HL-60 (cell line): Measurements from ENCODE around the gene ANKRD60.

Experiments used
- DNase-seq, 2 experiments: peaks; one replicate each; pipeline ENCODE4 v3.0.0-alpha.2; 2010 to 2020; ENCODE audit warnings: low read depth in 1 of 2, low spot score in 1 of 2
- H3K27ac ChIP-seq: fragments of 250-450 bp; sonication (Bioruptor Pico); replicated peaks from 2 replicates; pipeline ENCODE4 v1.5.1; 2020; ENCODE audit warnings: mild to moderate bottlenecking, moderate library complexity
- H3K27me3 ChIP-seq: fragments of 250-450 bp; sonication (Bioruptor Pico); 2 replicates; pipeline ENCODE4 v1.5.1; 2021; ENCODE audit warnings: mild to moderate bottlenecking, moderate library complexity; ENCODE audit not compliant: insufficient read depth, poor library complexity, severe bottlenecking
- H3K4me3 ChIP-seq: replicated peaks from 2 replicates; pipeline ENCODE4 v1.5.1; 2011; ENCODE audit warnings: mild to moderate bottlenecking, control low read depth, low read length; ENCODE audit not compliant: insufficient read depth
- CTCF ChIP-seq: IDR thresholded peaks from one replicate; pipeline ENCODE4 v1.5.1; 2011; ENCODE audit warnings: low read length, control low read depth, inconsistent platforms; ENCODE audit not compliant: insufficient read depth
- GABPA ChIP-seq: IDR thresholded peaks from 2 replicates; pipeline ENCODE4 v1.6.1; 2012; ENCODE audit warnings: low read depth
- POLR2AphosphoS5 ChIP-seq: IDR thresholded peaks from 2 replicates; pipeline ENCODE4 v1.6.1; 2012; ENCODE audit warnings: low read depth
- REST ChIP-seq: IDR thresholded peaks from 2 replicates; pipeline ENCODE4 v1.6.1; 2012; ENCODE audit warnings: low read depth; ENCODE audit not compliant: insufficient replicate concordance
- SPI1 ChIP-seq: IDR thresholded peaks from 2 replicates; pipeline ENCODE4 v1.6.1; 2012; ENCODE audit warnings: low read depth, mild to moderate bottlenecking, borderline replicate concordance

ANKRD60 gene

GRCh38 chr20:58179083-58179431, 49.4 kb downstream of the ANKRD60 start:
- no peak for TF ChIP-seq REST
- no peak for TF ChIP-seq SPI1
- no peak for TF ChIP-seq POLR2AphosphoS5
- Histone ChIP-seq H3K27ac (no peak overlapping the region), H3K4me3 (no peak overlapping the region), H3K27me3 (peaks cover 6% of the 10 kb centered on the region)
- no peak for DNase-seq

GRCh38 chr20:58177799-58178198, 50.7 kb downstream of the ANKRD60 start:
- Histone ChIP-seq H3K4me3 (no peak overlapping the region), H3K27ac (no peak overlapping the region), H3K27me3 (peaks cover 6% of the 10 kb centered on the region)
- no peak for TF ChIP-seq CTCF
- TF ChIP-seq SPI1 = no peak
- TF ChIP-seq POLR2AphosphoS5 = no peak
- TF ChIP-seq GABPA = no peak
- no peak for TF ChIP-seq REST
- no peak for DNase-seq

GRCh38 chr20:58175836-58176235, 52.6 kb downstream of the ANKRD60 start:
- no peak overlapping the region for H3K27ac ChIP-seq

More at GRCh38 chr20:58175836-58176235, 52.6 kb downstream of the ANKRD60 start:
- H3K4me3 ChIP-seq = no peak overlapping the region
- TF ChIP-seq SPI1 = no peak
- TF ChIP-seq GABPA = no peak
- no peak for TF ChIP-seq POLR2AphosphoS5
- TF ChIP-seq REST = no peak
- TF ChIP-seq CTCF = no peak
- no peak for DNase-seq
- H3K27me3 ChIP-seq = no peaks in the 10 kb centered on the region
